ENCODE results near the gene MAPK9. TPM values are rescaled to one million over a fixed set of nuclear protein-coding genes. Genes with fewer than 3 reads are reported as not detected.
A peak's percentile ranks its signal among the peaks of the same experiment; 100 is the strongest.

Gene MAPK9
- total RNA-seq, 1 experiment from 2014 or later, result 38.6 TPM

GRCh38 chr5:180296771-180297170 lies 4.9 kb upstream of the MAPK9 start:
- Histone ChIP-seq H3K14ac (ENCODE audit: insufficient read depth, low read length) (no peak overlapping the region), H2AFZ (ENCODE audit: low read length) (no peak overlapping the region), H3K18ac (ENCODE audit: insufficient read length, low read depth, low read length) (no peak overlapping the region), H2BK5ac (ENCODE audit: insufficient read length, low read length) (no peak overlapping the region), H4K5ac (ENCODE audit: insufficient read length, low read depth, low read length) (no peak overlapping the region), H3K23ac (ENCODE audit: insufficient read length, low read depth, low read length) (no peak overlapping the region), H3K27me3 (ENCODE audit: insufficient read depth, low read length) (no peaks in the 10 kb centered on the region), H3K56ac (ENCODE audit: insufficient read length, low read depth, low read length) (no peak overlapping the region), H3K4me2 (ENCODE audit: insufficient read depth, insufficient read length, low read length) (no peak overlapping the region), H2BK120ac (ENCODE audit: low read depth, low read length, poor library complexity, severe bottlenecking) (no peak overlapping the region), H2BK15ac (ENCODE audit: low read depth, low read length) (no peak overlapping the region), H3K23me2 (ENCODE audit: insufficient read length, low read depth, low read length, poor library complexity, severe bottlenecking) (no peaks in the 10 kb centered on the region), H3K27ac (ENCODE audit: insufficient read length, low read depth, low read length) (no peak overlapping the region), H4K91ac (ENCODE audit: insufficient read length, low read depth, low read length) (no peak overlapping the region), H4K8ac (replicated peaks; ENCODE audit: insufficient read length, low read depth, low read length) (no peak overlapping the region), H2BK20ac (ENCODE audit: low read depth, low read length, poor library complexity, severe bottlenecking) (no peak overlapping the region), H3K4me1 (ENCODE audit: insufficient read depth, low read length) (peaks cover 2% of the 10 kb centered on the region; the same call in 1 of the 2 replicates), H2AK5ac (ENCODE audit: insufficient read length, low read length) (no peak overlapping the region), H3K9ac (ENCODE audit: extremely low read depth, insufficient read length, low read length) (no peak overlapping the region), H3K4ac (ENCODE audit: low read depth, low read length) (no peak overlapping the region), H3K79me1 (ENCODE audit: insufficient read depth, low read depth, low read length, poor library complexity, severe bottlenecking) (no peaks in the 10 kb centered on the region), H2BK12ac (ENCODE audit: insufficient read length, low read depth, low read length) (no peak overlapping the region), H3K79me2 (ENCODE audit: insufficient read depth, low read length) (no peaks in the 10 kb centered on the region), H4K20me1 (ENCODE audit: control insufficient read depth, insufficient read depth, insufficient read length) (no peaks in the 10 kb centered on the region), H3T11ph (ENCODE audit: low read length) (no peak overlapping the region), H3K9me3 (ENCODE audit: control insufficient read depth, low read depth, low read length) (no peaks in the 10 kb centered on the region)
- DNase-seq, result no peak
- peak; percentile 20; the same call in 2 of the 3 replicates for TF ChIP-seq CTCF (conservative IDR thresholded peaks at IDR 0.05)
- Mint-ChIP-seq H3K4me3 (no peak overlapping the region), H3K27ac (no peak overlapping the region), H3K27me3 (ENCODE audit: low read depth) (no peaks in the 10 kb centered on the region; the same call in 1 of the 2 replicates), H3K4me1 (peaks cover 16 to 21% of the 10 kb centered on the region in 2 experiments), H3K36me3 (ENCODE audit: insufficient read depth in 1 of 3, low read depth in 3 of 3) (peaks cover 24 to 31% (median 29%) of the 10 kb centered on the region in 3 experiments), H3K9me3 (peaks cover 0 to 3% of the 10 kb centered on the region in 2 experiments; a peak in 4 of 5 replicates)
- no CpG with 5 or more reads among the region's 7 CpGs for WGBS (ENCODE audit: extremely low coverage, insufficient read length, low lambda C conversion rate)

Measured in H9 (cell line).